IPS-11a (cell line): ENCODE data around the gene LYSMD4.
"Not testable (repeated sequence)": the region's sequence is repeated elsewhere in the genome, so short reads cannot be mapped to it uniquely, and the experiment has no call there.

Source experiments
- H3K4me3 ChIP-seq: one replicate; pipeline ENCODE4 v1.5.1; 2013; ENCODE audit warnings: low read depth, low read length, control low read depth

LYSMD4 gene

DNA sequence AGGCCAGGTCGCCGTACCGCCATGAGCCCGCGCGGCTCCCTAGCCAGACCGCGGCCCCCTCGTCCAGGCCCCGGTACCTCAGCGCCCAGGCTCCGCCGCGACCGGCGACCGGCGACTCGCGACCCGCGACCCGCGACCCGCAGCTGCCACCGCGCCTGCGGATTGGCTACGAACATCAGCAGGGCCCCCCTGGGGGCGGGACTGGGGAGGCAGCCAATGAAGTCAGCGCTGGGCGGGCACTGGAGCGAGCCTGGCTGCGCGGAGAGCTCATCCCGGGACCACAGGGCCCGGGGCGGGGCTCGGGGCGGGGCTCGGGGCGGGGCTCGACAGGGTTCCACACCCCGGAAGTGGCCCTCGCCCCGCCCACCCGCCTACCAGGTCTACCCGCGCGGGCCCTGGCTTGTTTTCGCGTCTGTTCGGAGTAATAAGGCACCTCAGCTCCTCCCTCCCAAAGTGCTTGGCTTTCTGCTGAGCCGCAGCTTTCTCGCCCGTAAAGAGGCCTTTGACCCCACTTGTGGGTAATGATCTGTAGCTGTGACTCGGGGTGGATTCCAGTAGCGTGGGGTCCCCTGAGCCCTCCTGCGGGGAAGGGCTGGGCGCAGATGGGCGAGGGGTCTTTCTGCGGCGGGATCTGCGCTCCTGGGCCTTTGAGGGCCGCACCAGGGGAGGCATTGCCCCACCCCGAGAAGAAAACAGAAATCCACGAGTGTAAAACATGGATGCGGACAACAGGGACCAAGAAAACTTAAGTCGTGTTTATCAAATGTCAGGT, at the start of gene LYSMD4:
LYSMD4 (minus strand) TSS at position 170 of the 772 bp plus-strand sequence. CDS start 1,438 bp downstream, outside the sequence.
- H3K4me3 ChIP-seq, result peak within 1 kb of the TSS; percentile 67

DNA sequence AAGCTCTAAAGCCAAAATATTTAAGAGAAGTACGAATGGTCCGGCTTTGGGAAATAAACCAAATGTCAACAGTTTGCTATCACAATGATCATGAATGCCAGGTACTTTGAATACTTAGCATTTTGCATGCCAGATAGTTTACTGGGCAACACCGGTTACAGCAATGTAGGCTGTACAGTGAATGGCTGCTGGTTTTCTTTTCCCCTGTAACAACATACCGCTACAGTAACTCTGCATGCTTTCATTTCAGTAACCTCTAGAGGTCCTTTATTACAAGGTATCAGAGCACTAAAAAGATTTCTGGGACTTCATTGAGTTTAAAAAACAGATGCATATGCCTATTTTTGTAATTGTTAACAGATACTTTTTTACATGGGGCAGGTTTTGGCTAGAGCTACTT, 48.8 kb upstream of the LYSMD4 start:
- H3K4me3 ChIP-seq, result not testable (repeated sequence)

DNA sequence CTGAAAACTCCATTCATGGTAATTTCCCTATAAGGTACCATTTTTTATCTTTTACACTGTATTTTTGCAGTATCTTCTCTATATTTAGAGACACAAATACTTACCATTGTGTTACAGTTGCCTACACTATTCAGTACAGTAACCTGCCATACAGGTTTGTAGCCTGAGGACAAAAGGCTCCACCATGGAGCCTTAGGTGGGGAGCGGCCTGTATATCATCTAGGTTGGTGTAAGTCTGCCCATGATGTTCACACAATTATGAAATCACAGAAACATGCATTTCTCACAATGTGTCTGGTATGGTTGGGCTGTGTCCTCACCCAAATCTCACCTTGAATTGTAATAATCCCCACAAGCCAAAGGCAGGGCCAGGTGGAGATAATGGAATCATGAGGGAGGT, 43.9 kb upstream of the LYSMD4 start:
- no peak overlapping the region for H3K4me3 ChIP-seq

DNA sequence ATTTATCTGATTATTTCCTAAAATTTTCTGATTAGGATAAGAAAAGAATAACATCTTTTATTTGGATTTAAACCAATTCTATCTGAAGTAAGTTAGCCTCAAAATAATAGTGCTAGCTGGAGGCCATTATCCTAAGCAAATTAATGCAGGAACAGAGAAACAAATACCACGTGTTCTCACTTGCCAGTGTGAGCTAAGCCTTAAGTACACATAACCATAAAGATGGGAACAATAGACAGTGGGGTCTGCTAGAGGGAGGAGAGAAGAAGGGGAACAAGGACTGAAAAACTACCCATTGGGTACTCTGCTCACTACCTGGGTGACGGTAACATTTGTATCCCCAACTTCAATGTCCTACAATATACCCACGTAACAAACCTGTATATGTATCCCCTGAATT, 31.3 kb upstream of the LYSMD4 start:
- no peak overlapping the region for H3K4me3 ChIP-seq

DNA sequence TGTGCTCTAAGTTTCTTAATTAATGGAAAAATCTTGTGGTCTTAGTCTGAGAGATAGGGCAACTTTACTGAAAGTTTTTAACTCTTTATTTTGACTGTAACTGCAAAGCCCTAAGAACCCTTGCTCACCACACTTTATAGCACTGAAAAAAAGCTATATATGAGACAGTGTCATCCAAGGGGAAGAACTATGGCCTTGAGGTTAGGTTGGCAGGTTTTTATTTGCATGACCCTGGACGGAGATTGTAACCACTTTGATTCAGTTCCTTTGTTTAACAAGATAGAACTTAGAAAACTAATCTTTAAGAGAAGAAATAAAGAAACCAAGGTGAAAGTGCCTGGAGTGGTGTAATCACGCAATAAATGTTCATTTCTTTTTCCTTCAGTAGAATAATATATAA, 30.6 kb upstream of the LYSMD4 start:
- H3K4me3 ChIP-seq, result no peak overlapping the region

DNA sequence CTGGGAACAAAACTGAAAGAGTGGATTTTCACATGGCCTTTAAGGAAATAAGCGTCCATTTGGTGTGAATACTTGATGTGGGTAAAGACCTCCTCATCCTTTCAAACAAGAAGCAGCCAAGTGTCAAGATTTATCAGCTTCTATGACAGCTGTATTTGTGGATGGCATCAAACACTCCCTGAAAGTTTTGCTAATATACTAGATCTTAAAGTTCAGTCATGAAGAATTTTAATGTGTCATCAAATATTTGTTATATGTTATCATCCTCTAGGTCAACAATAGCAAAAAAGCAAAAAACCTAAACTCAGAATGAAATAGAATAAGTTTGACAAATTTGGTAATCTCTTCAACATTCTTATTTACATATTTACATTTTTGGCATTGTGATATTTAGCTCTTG, 29.1 kb upstream of the LYSMD4 start:
- H3K4me3 ChIP-seq, result no peak overlapping the region

DNA sequence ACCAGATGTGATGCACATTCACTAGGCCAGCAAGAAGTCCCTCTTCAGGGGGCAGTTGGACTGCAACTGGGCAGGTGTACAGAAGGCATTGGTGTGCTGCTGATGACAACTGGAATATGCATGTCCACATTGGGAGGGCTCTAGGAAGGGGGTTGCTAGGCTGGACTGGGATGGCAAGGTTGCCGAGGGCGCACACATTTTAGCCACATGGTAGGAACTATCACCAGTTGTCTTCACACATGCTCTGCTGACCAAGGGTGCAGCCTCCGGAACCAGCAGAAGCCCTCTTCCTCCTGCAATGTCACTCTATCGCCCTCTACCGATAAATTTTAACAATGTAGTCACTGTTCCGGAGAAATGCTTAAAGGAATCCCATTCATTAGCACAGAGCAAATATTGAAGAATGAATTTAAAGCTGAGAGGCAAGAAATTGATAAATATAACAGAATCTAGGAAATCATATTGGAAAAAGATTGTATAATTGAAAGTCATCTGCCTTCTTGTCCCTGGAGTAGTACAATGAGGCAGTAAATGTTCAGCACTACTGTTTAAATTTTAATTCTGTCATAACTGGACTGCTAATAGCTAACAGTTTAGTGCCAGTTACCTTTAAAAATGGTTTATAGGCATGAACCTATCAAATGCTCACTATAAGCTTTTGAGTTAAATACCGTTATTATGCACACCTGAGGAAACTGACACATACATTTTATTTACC, 22.6 kb upstream of the LYSMD4 start:
- no peak overlapping the region for H3K4me3 ChIP-seq

DNA sequence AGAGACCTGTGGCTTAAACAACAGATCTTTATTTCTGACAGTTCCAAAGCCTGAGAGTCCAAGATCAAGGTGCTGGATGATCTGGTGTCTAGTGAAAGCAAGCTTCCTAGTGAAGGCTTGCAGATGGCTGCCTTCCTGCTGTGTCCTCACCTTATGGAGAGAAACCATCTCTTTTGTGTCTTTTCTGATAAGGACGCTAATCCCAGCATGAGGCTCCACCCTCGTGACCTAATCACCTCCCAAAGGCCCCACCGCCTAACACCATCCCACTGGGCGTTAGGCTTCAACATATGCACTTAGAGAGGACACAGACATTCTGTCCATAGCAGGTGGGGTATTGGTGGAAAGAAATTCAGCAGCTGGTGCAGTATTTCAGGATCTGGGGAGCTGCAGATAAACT, 19.8 kb upstream of the LYSMD4 start:
- H3K4me3 ChIP-seq, result no peak overlapping the region

DNA sequence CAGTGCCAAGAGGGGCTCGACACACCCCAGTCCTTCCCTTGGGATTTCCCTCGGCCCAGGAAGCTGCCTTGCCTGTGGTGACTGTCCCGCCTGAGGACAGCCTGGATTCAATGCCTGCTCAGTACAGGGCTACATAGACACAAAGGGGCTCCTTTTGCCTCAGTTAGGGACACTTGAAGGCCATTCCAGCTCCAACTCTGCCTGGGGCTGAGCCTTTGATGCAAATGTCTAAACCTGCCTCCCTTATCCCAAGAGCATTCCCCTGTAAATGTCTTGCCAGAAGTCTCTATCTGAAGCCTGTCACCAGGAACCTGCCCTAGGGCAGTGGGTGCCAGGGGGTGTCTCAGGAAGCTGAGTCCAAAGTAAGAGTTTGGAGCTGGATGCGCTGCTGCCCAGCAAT, 19.3 kb upstream of the LYSMD4 start:
- no peak overlapping the region for H3K4me3 ChIP-seq

DNA sequence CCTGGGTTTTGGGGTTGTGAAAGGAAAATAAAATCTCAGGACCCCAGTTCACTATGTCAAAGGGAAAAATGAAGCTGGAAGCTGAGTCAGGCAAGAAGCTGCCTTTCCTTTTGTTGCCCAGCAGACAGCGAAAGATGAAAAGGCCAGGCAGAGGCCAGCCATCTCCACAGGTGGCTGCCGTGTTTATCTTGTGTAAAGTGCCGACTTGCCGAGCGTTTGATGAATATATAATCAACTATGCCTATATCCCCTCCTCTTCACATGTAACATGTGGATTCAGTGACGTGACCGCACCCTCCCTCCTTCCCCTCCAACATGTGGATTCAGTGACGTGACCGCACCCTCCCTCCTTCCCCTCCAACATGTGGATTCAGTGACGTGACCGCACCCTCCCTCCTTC, 17.1 kb upstream of the LYSMD4 start:
- not testable (repeated sequence) for H3K4me3 ChIP-seq

DNA sequence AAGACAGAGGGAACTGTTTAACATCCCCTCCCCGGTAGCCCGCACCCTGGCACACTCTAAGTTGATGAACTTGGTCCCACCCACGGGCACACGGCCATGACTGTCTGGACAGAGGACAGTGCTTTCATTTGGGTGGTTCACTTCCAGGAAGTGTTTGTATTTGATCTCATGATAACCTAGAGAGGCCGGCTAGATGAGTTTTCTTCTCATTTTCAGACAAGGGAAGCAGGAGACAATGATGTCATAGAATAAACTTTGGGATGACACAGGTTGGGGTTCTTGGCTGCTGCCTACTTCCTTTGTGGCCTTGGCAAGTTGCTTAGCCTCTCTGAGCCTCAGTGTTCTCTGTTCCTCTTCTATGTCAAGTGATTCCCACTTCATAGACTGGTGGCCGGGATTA, 16.1 kb upstream of the LYSMD4 start:
- H3K4me3 ChIP-seq, result no peak overlapping the region

DNA sequence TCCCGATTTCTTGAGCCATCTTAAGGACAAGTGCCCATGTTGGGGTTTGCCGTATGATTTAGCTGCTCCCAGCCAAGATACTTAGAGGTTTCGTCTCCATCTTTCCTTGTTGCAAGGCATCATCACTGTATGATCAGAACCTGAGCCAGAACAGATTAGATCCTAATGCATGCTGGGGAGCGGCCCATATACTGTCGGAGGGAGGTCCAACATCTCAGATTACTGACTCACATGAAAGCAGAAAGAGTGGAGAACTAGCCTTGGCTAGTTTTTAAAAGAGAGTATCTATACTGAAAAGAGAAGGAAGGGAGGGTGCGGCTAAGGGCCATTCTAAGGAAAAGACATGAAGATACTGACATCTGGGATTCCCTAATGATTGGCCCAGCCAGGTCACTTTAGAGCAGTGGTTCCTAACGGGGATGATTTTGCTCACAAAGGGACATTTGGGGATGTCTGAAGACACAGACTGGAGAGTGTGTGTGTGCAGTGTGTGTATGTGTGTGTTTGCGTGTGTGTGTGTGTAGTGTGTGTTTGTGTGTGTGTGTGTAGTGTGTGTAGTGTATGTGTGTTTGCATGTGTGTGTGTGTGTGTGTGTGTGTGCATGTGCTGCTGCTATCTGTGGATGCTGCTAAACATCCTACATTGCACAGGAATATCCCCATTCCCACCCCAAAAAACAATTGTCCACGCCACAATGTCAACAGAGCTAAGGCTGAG, 12.3 kb upstream of the LYSMD4 start:
- no peak overlapping the region for H3K4me3 ChIP-seq

DNA sequence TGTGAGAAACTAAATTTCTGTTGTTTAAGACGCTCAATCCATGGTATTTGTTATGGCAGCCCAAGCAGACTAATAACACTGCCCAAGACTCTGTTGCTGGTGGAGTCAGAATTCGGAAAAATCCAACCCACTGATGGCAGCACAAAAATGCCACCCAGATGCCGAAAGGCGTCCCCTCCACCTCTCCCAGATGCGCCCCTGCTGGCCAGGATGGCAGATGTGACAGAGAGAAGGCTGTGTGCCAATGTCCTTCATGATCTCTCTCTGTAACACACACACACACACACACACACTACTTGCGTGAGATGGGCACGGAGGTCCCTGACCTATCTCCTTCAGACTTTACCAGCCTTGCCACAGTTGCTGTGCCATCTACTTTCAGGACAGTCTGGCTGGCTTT, 10.9 kb upstream of the LYSMD4 start:
- H3K4me3 ChIP-seq, result no peak overlapping the region

DNA sequence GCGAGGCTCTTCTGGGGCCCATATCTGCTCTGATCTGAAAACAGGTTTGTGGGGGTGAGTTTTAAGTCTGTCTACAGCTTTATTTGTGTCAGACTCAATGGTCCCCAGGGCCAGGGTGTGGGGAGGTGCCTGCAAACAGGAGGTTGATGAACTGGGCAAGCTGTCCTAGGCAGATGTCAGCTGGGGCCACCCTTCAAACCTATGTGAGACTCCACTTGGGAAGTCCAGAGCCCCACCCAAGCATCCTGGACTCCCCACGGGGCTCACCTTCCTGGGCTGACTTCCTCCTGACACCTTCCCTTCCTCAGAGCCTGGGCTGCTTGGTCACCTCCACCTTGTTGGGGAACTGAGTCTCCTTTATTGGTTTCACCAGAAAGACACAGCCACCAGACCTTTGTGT, 8.6 kb upstream of the LYSMD4 start:
- H3K4me3 ChIP-seq, result no peak overlapping the region

DNA sequence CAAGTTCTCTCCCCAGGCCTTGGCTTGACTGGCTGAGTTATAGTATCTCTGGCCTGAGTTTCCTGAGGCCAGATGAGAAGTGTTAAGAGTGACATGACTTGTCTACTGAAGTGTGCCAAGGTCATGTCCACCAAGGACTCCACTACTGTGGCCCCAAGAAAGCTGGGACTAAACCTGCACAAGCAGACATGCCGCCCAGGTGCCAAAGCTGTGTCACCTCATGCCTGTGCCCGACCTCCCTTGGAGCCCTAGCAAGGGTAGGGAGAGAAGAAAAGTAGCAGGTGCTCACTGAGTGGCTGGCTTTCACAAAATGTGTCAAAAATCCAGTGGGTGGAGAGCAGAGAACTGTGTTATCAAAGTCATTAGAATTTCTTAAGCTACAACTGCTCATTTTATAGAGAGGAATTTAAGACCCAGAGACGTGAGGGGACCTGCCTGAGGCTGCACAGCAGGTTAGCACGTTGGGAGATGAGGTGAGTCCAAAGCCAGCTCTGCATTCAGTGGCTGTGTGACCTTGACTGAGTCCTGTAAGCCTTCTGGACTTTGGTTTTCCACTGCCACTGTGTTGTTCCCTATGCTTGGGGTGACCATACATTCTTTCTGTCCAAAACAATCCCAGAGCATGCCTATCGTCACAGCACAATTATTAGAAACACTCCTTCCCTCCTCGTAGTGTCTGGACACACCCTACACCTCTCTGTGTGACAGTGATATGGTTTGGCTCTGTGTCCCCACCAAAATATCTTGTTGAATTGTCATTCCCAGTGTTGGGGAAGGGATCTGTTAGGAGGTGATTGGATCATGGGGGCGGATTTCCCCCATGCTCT, 5.0 kb upstream of the LYSMD4 start:
- no peak overlapping the region for H3K4me3 ChIP-seq

DNA sequence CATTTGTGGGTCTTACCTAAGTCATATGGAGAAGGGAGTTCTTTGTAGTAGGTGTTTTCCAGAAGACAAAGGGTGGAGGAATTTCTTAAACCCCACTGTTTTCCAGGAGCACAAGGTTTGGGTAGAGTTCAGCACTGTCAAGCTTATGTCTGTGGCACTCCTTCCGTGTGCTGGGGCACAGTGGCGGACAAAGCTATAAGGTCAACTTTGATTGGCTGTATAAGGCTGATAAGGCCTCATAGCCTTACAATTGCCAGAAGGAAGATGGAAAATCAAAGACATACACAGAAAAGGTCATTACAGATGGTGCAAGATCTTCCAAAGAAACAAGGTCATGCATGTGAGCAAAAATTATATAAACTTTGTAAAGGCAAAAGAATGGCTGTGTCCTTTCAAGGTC, 3.5 kb upstream of the LYSMD4 start:
- no peak overlapping the region for H3K4me3 ChIP-seq

DNA sequence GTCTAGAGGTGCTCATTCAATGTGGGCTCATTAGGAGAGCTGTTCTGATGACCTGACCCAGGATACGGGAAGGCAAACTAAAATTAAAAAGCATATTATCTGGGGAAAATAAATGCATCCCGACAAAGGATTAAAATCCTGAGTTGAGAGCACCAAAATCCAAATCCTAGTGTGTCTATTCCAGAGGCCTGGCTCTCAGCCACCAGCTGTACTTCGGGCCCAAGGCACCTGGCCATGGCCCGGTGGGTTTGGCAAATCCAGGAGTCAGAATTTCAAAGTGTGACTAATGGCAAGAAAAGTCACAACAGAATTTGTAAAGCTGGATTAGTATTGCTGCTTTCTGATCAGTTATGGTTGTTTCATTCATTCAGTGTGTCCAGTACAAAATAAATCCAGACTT, 2.6 kb upstream of the LYSMD4 start:
- H3K4me3 ChIP-seq, result no peak overlapping the region

DNA sequence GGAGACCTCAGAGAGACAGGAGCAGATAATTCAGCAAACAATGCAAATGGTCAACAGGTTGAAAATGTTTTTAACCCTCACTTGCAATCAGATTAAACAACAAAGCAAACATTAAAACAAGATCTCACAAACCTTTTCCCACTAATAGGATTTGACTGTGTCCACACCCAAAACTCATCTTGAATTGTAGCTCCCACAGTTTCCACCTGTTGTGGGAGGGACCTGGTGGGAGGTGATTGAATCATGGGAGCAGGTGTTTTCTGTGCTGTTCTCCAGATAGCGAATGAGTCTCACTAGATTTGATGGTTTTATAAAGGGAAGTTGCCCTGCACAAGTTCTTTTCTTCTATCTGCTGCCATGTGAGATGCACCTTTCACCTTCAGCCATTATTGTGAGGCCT, 1.3 kb upstream of the LYSMD4 start:
- H3K4me3 ChIP-seq, result no peak overlapping the region

DNA sequence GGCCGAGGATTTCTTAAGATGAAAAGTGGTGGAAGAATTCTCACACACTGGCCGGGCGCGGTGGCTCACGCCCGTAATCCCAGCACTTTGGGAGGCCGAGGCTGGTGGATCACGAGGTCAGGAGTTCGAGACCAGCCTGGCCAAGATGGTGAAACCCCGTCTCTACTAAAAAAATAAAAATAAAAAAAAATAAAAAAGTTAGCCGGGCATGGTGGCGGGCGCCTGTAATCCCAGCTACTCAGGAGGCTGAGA, 729 bp upstream of the LYSMD4 start:
- H3K4me3 ChIP-seq, result peak overlapping the region; percentile 24

DNA sequence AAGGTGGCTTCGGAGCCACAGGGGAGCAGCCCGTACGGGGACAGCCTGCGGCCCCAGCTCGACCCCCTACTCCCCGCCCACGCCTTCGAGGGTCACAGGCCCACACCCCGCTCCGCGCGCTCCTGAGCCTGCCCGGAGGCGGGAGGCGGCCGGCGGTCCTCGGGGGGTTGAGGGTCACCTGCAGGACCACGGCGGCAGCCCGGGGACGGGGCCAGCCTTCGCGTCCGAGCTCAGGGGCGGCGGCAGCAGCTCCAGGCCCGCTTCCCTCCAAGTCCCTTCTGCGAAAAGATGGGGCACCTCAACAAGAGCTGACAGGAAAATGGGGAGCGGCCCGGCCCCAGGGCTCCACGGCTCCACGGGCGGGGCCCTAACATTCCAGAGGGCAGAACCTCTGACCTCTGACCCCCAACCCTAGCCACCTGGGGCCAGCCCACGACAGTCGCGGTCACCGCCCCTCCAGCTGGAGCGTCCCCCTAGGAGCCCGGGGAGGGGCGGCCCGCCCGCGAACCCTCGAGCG, 428 bp downstream of the LYSMD4 start:
- H3K4me3 ChIP-seq, result peak overlapping the region; percentile 67

DNA sequence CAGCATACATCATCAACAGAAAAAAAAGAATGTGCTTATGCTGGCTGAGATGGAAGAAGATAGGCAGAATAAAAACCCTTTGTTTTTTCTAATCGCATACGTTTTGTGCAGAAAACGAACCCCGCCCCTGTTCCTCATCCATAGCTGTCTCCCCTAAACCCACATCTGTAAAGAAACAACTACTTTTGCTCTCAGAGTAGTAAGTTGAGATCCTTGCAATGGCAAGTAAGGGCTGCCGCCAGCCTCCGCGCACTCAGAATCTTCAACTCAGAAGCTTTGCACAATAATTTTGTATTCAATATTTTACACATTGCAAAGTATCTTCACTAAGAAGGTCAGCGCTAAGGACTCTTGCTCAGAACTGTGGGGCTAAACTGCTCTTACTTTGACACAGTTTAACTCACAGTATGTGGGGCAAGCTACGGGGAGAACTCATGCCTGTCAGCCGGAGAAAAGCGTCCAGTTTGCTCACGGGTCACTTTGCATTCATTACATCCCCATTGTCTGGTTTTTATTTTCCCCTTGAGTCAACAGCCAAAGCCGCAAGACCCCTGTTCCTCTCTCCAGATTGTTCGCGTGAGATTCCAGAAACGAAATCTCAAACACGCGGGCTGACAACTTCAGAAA, 1.0 kb downstream of the LYSMD4 start:
- peak overlapping the region; percentile 67 for H3K4me3 ChIP-seq
